T-helper 2 cell treated with Interferon-gamma antibody and Interleukin-4, amounts not matched to agents 100 ng/mL and 5 ng/mL, for 36 hours (primary cell): ENCODE measurements around the gene PAFAH1B2. TPM values are rescaled to one million over a fixed set of nuclear protein-coding genes. Genes with fewer than 3 reads are reported as not detected.
"Not testable (repeated sequence)": the region's sequence is repeated elsewhere in the genome, so short reads cannot be mapped to it uniquely, and the experiment has no call there.

Experiments used
- intact Hi-C: fragments of 100-400 bp; cut with micrococcal nuclease; formaldehyde crosslinking; loops from one replicate; pipeline ENCODE4 v1.15.1; 2023
- total RNA-seq: library from RNA; stranded (reverse); gene quantifications from 2 replicates; pipeline ENCODE4 v1.2.3, GENCODE V29; 2022

The PAFAH1B2 gene
- total RNA-seq, 1 donor from 2014 or later = 61.6 TPM

GRCh38 chr11:117200813-117201657 lies 56.9 kb downstream of the PAFAH1B2 start:
- intact Hi-C loops = no loop called here

GRCh38 chr11:117201658-117202305 lies 57.7 kb downstream of the PAFAH1B2 start:
- intact Hi-C loops = no loop called here

GRCh38 chr11:117202386-117203068 lies 58.4 kb downstream of the PAFAH1B2 start:
- intact Hi-C loops = no loop called here

GRCh38 chr11:117203069-117203407 lies 59.0 kb downstream of the PAFAH1B2 start:
- intact Hi-C loops = no loop called here

GRCh38 chr11:117204283-117205080 lies 60.4 kb downstream of the PAFAH1B2 start:
- intact Hi-C loops = no loop called here

DNA sequence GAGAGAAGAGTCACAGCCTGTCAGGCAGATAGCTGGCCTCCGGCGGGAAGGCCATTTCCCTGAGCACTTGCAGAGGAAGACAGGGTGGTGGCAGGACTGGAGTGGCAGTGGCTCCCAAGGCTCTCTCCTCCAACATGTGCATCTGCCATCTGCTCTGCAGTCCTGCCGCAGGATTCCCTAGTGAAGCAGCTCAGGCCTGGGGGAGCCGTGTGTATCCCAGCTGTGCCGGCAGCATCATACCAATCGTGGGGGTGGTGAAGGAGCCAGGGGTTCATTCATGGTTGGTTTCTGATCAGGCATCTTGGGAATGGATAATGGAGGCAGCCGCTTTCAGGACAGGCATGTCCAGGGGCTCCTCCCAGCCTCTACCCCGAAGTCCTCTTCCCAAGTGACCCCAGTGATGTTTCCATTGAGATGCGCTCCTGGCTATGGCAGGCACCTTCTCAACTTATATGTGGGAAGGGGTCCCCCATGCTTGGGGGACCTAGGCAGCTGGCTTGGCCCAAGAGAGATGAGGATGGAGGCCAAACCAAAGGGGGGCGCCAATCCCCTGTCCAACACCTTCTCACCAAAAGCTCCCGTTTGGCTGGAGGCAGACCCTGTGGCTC lies 61.2 kb downstream of the PAFAH1B2 start:
- intact Hi-C loops = no loop called here

- intact Hi-C loops = not testable (repeated sequence)
These were observed 62.0 kb downstream of the PAFAH1B2 start for GRCh38 chr11:117206111-117206510.

DNA sequence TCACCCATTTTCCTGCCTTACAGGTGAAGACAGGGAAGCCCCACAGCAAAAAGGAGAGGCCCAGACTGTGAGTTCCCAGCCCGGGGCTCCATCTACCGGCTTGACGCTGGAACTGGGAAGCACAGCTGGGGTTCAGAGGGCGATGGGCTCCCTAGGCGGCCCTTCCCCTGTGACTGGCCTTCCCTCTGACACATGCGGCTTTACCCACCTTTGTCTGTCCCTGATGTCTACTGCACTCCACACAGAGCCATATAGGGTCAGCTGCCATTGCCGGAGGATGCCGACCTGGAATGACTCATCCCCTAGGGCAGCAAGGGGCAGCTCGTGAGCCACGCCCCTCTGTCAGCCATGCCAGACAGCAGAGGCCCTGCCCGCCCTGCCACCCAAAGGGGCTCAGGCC lies 62.8 kb downstream of the PAFAH1B2 start:
- intact Hi-C loops = not testable (repeated sequence)

GRCh38 chr11:117207481-117207880 lies 63.4 kb downstream of the PAFAH1B2 start:
- intact Hi-C loops = not testable (repeated sequence)

- intact Hi-C loops = not testable (repeated sequence)
These were observed 64.6 kb downstream of the PAFAH1B2 start for GRCh38 chr11:117208710-117209109.

DNA sequence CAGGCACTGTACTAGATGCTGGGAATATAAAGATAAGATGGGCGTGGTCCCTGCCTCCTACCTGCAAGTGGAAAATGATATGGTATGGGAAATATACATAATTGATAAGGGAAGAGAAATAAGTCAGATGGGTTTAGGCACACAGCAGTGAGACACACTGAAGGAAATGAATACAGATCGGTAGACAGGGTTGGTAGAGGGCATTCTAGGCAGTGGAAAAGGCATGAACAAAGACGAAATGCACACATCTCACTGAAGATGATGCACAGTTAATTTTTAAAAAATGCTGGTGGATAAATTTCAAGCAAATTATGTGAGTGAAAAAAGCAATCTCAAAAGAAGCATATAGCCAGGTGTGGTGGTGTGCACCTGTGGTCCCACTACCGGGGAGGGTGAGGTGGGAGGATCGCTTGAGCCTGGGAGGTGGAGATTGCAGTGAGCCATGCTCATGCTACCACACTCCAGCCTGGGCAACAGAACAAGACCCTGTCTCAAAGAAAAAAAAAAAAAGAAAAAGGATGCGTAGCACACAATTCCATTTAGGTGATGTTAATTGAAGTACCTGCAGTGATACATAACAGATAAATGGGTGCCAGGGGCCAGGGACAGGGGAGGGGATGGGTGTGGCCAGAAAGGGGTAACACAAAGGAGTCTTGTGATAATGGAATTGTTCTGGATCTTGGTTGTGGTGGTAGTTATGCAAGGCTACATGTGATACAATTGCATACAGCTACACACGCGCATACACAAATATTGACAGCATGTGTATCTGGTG lies 65.5 kb downstream of the PAFAH1B2 start:
- intact Hi-C loops = not testable (repeated sequence)

GRCh38 chr11:117210620-117211019 lies 66.5 kb downstream of the PAFAH1B2 start:
- intact Hi-C loops = no loop called here

- intact Hi-C loops = no loop called here
These were observed 68.7 kb downstream of the PAFAH1B2 start for GRCh38 chr11:117212697-117213355.

GRCh38 chr11:117214404-117215110 lies 70.5 kb downstream of the PAFAH1B2 start:
- intact Hi-C loops = no loop called here

GRCh38 chr11:117217141-117218084 lies 73.3 kb downstream of the PAFAH1B2 start:
- intact Hi-C loops = no loop called here

- intact Hi-C loops = no loop called here
These were observed 74.2 kb downstream of the PAFAH1B2 start for GRCh38 chr11:117218133-117218915.

DNA sequence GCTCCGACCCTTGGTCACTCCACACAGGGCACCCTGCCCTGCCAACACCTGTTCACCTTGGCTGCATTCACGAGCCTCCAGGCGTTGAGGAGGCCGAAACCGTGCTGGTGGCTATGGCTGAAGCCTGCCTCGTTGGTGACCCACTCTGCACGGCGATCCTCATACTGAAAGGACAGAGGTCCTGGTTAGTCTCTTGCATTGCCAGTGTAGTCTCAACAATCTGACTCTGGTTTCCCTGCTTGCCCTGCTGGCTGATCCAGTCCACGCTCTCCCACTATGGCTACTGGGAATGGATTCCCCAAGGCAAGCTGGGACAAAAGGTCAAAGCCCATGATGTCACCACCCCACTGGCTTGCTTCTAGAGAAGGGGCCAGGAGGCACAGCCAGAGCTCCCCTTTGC lies 74.9 kb downstream of the PAFAH1B2 start:
- intact Hi-C loops = no loop called here
